NCI-H82 treated with DMSO at 0.1 percent for 48 hours (cell line): ENCODE measurements around the gene SH3RF1.
"Not testable (repeated sequence)": the region's sequence is repeated elsewhere in the genome, so short reads cannot be mapped to it uniquely, and the experiment has no call there.

Experiments used
- DNase-seq: peaks from one replicate; lab custom pipeline; 2025; ENCODE audit not compliant: unreplicated experiment; lab: John Stamatoyannopoulos, UW

Gene SH3RF1

GRCh38 chr4:169229571-169230028 lies 41.2 kb downstream of the SH3RF1 start:
- DNase-seq, result no peak

- no peak for DNase-seq
Measured at GRCh38 chr4:169228076-169228475, 42.7 kb downstream of the SH3RF1 start.

- DNase-seq, result no peak
Measured at GRCh38 chr4:169226565-169226964, 44.2 kb downstream of the SH3RF1 start.

GRCh38 chr4:169225812-169226211 lies 44.9 kb downstream of the SH3RF1 start:
- DNase-seq, result no peak

- DNase-seq, result no peak
Measured at GRCh38 chr4:169225058-169225751, 45.6 kb downstream of the SH3RF1 start.

GRCh38 chr4:169222761-169223160 lies 48.0 kb downstream of the SH3RF1 start:
- DNase-seq, result no peak

- DNase-seq, result no peak
Measured at GRCh38 chr4:169221662-169222061, 49.1 kb downstream of the SH3RF1 start.

GRCh38 chr4:169220854-169221411 lies 49.8 kb downstream of the SH3RF1 start:
- DNase-seq, result no peak

- no peak for DNase-seq
Measured at GRCh38 chr4:169220447-169220846, 50.3 kb downstream of the SH3RF1 start.

GRCh38 chr4:169219440-169219839 lies 51.3 kb downstream of the SH3RF1 start:
- DNase-seq, result no peak

GRCh38 chr4:169215656-169216055 lies 55.1 kb downstream of the SH3RF1 start:
- no peak for DNase-seq

- DNase-seq, result no peak
Measured at GRCh38 chr4:169212981-169213380, 57.8 kb downstream of the SH3RF1 start.

GRCh38 chr4:169210504-169211118 lies 60.1 kb downstream of the SH3RF1 start:
- DNase-seq, result no peak

- DNase-seq, result no peak
Measured at GRCh38 chr4:169209388-169209883, 61.3 kb downstream of the SH3RF1 start.

- no peak for DNase-seq
Measured at GRCh38 chr4:169208516-169208915, 62.2 kb downstream of the SH3RF1 start.

GRCh38 chr4:169208090-169208455 lies 62.7 kb downstream of the SH3RF1 start:
- DNase-seq, result no peak

GRCh38 chr4:169207436-169208089 lies 63.2 kb downstream of the SH3RF1 start:
- no peak for DNase-seq

GRCh38 chr4:169205744-169206080 lies 65.0 kb downstream of the SH3RF1 start:
- no peak for DNase-seq

GRCh38 chr4:169205075-169205743 lies 65.5 kb downstream of the SH3RF1 start:
- DNase-seq, result no peak

GRCh38 chr4:169203891-169204290 lies 66.9 kb downstream of the SH3RF1 start:
- DNase-seq, result no peak

GRCh38 chr4:169203278-169203677 lies 67.5 kb downstream of the SH3RF1 start:
- not testable (repeated sequence) for DNase-seq
